Small intestine (tissue), 7 donors: ENCODE data around the gene C19orf85. TPM values are rescaled to one million over a fixed set of nuclear protein-coding genes. Genes with fewer than 3 reads are reported as not detected.

Source experiments
- DNase-seq, 2 donors: peaks; one replicate each; pipeline versions ENCODE4 v3.0.0 to v3.0.0-alpha.2; 2013
- FAIRE-seq: peaks from 2 replicates; lab custom pipeline; 2012; peaks lifted over from hg19 to GRCh38; lab: Jason Lieb, UNC
- H3K27ac ChIP-seq, 3 donors: one replicate each; pipeline ENCODE4 v1.5.1; 2013; ENCODE audit warnings: low read length in 2 of 3, mild to moderate bottlenecking in 2 of 3, control low read depth in 1 of 3, inconsistent platforms in 1 of 3, low read depth in 1 of 3, moderate library complexity in 1 of 3
- H3K27me3 ChIP-seq, 3 donors: one replicate each; pipeline ENCODE4 v1.6.1; 2013; ENCODE audit warnings: low read length in 3 of 3, inconsistent platforms in 1 of 3; ENCODE audit not compliant: control insufficient read depth in 3 of 3, insufficient read depth in 3 of 3
- H3K36me3 ChIP-seq, 3 donors: one replicate each; pipeline ENCODE4 v1.6.1; 2013; ENCODE audit warnings: low read length in 3 of 3, inconsistent platforms in 1 of 3, low read depth in 1 of 3, mild to moderate bottlenecking in 1 of 3, moderate library complexity in 1 of 3; ENCODE audit not compliant: control insufficient read depth in 3 of 3, insufficient read depth in 2 of 3
- H3K4me1 ChIP-seq, 3 donors: one replicate each; pipeline ENCODE4 v1.6.1; 2013; ENCODE audit warnings: low read length in 2 of 3, inconsistent platforms in 1 of 3, low read depth in 1 of 3, mild to moderate bottlenecking in 1 of 3, moderate library complexity in 1 of 3; ENCODE audit not compliant: control insufficient read depth in 3 of 3, insufficient read depth in 2 of 3
- H3K4me3 ChIP-seq, 3 donors: one replicate each; pipeline ENCODE4 v1.5.1; 2013; ENCODE audit warnings: low read length in 3 of 3, control low read depth in 1 of 3, inconsistent platforms in 1 of 3, low read depth in 1 of 3, mild to moderate bottlenecking in 1 of 3, moderate library complexity in 1 of 3
- H3K9me3 ChIP-seq, 2 donors: one replicate each; pipeline ENCODE4 v1.6.1; 2013; ENCODE audit warnings: low read depth in 1 of 2, low read length in 1 of 2; ENCODE audit not compliant: control insufficient read depth in 2 of 2, insufficient read depth in 1 of 2
- WGBS, 3 donors: extraction: QIAGEN DNeasy Blood & Tissue Kit; methylation state at CpG; one replicate each; pipeline ENCODE4 v1.1.7; 2013; 5-methylcytosine and 5-hydroxymethylcytosine counted together
- polyA plus RNA-seq, 4 donors: library from polyadenylated mRNA; stranded (reverse) in 3 of 4; unstranded in 1 of 4; fragments of 200-250 nt in 3 of 4; fragments of 120-200 nt in 1 of 4; gene quantifications; one replicate each; pipeline versions ENCODE4 v1.2.1 to v1.2.3, GENCODE V29; 2013
- donor health status: healthy with polysubstance abuse.
- donor health status: control.
- donor health status: control.
- donor health status: Bipolar disorder and iron deficiency.
- donor health status: healthy.

C19orf85 gene
- polyA plus RNA-seq, 4 donors: not detected

GRCh38 chr19:55491546-55492360, 27.2 kb upstream of the C19orf85 start:
- no peak overlapping the region for H3K4me3 ChIP-seq
- FAIRE-seq (no peak), DNase-seq (no peak)
- no peak overlapping the region for H3K27ac ChIP-seq
- H3K27me3 ChIP-seq: peaks cover 0 to 51% (median 0%) of the 10 kb centered on the region in 3 donors
- H3K4me1 ChIP-seq: peaks cover 0 to 12% (median 3%) of the 10 kb centered on the region in 3 donors
- H3K36me3 ChIP-seq: no peaks in the 10 kb centered on the region
- WGBS, 3 donors: 39 to 67% (median 53%) methylated on average over 19 to 24 of the region's 24 CpGs
- no peaks in the 10 kb centered on the region for H3K9me3 ChIP-seq

- peaks cover 0 to 51% (median 0%) of the 10 kb centered on the region in 3 donors for H3K27me3 ChIP-seq
- FAIRE-seq: no peak
Observed at GRCh38 chr19:55490478-55491432, 26.2 kb upstream of the C19orf85 start.

GRCh38 chr19:55489711-55490477, 25.3 kb upstream of the C19orf85 start:
- H3K9me3 ChIP-seq: no peaks in the 10 kb centered on the region
- H3K27ac ChIP-seq: no peak overlapping the region
- peaks cover 0 to 18% (median 3%) of the 10 kb centered on the region in 3 donors for H3K4me1 ChIP-seq
- no peak overlapping the region for H3K4me3 ChIP-seq
- peaks cover 0 to 54% (median 0%) of the 10 kb centered on the region in 3 donors for H3K27me3 ChIP-seq
- no peak for DNase-seq
- no peak for FAIRE-seq
- 58 to 71% (median 65%) methylated on average over 15 to 21 of the region's 21 CpGs for WGBS, 3 donors
- H3K36me3 ChIP-seq: no peaks in the 10 kb centered on the region

More at GRCh38 chr19:55490478-55491432, 26.2 kb upstream of the C19orf85 start:
- H3K4me3 ChIP-seq: no peak overlapping the region
- no peak overlapping the region for H3K27ac ChIP-seq
- no peak for DNase-seq
- WGBS, 3 donors: 74 to 75% (median 75%) methylated on average over 42 to 52 of the region's 52 CpGs
- H3K4me1 ChIP-seq: peaks cover 0 to 12% (median 3%) of the 10 kb centered on the region in 3 donors
- no peaks in the 10 kb centered on the region for H3K9me3 ChIP-seq
- H3K36me3 ChIP-seq: no peaks in the 10 kb centered on the region

GRCh38 chr19:55488986-55489710, 24.6 kb upstream of the C19orf85 start:
- Histone ChIP-seq H3K27me3 (peaks cover 0 to 50% (median 0%) of the 10 kb centered on the region in 3 donors), H3K4me3 (no peak overlapping the region)
- 54 to 59% (median 56%) methylated on average over 32 to 36 of the region's 36 CpGs for WGBS, 3 donors

GRCh38 chr19:55487924-55488687, 23.6 kb upstream of the C19orf85 start, which contains the start of gene SSC5D:
SSC5D (plus strand) TSS chr19:55488436; CDS start chr19:55488590, 154 bp downstream.
- Histone ChIP-seq H3K27me3 (peaks cover 0 to 47% (median 0%) of the 10 kb centered on the region in 3 donors), H3K27ac (peak within 1 kb of the TSS in 2 of 3 donors; percentile 53 to 80), H3K9me3 (no peaks in the 10 kb centered on the region), H3K4me3 (no peak within 1 kb of the TSS), H3K4me1 (peaks cover 0 to 24% (median 3%) of the 10 kb centered on the region in 3 donors), H3K36me3 (peaks cover 0 to 13% (median 2%) of the 10 kb centered on the region in 3 donors)
- WGBS, 3 donors: 16 to 21% (median 19%) methylated on average over 11 to 19 of the region's 21 CpGs
- DNase-seq (no peak), FAIRE-seq (no peak)

More at GRCh38 chr19:55488986-55489710, 24.6 kb upstream of the C19orf85 start:
- H3K36me3 ChIP-seq: peaks cover 0 to 3% (median 0%) of the 10 kb centered on the region in 3 donors
- H3K9me3 ChIP-seq: no peaks in the 10 kb centered on the region
- peaks cover 0 to 24% (median 3%) of the 10 kb centered on the region in 3 donors for H3K4me1 ChIP-seq
- DNase-seq (no peak), FAIRE-seq (no peak)
- no peak overlapping the region for H3K27ac ChIP-seq

- H3K27me3 ChIP-seq: peaks cover 0 to 40% (median 0%) of the 10 kb centered on the region in 3 donors
- peaks cover 0 to 24% (median 3%) of the 10 kb centered on the region in 3 donors for H3K4me1 ChIP-seq
- FAIRE-seq: no peak
- peaks cover 4 to 20% (median 7%) of the 10 kb centered on the region in 3 donors for H3K36me3 ChIP-seq
- no peaks in the 10 kb centered on the region for H3K9me3 ChIP-seq
- H3K27ac ChIP-seq: peak overlapping the region in 2 of 3 donors; percentile 53 to 80
- no peak overlapping the region for H3K4me3 ChIP-seq
- WGBS, 3 donors: 16 to 36% (median 31%) methylated on average over 27 of the region's 27 CpGs
- DNase-seq: peak in 1 of 2 donors; percentile 21
Observed at GRCh38 chr19:55486971-55487923, 22.7 kb upstream of the C19orf85 start.
